SK-N-MC (cell line): ENCODE results near the gene TSPAN17.

Source experiments
- EZH2 ChIP-seq: fragments of 200-600 bp; sonication (generic); IDR thresholded peaks from one replicate; pipeline ENCODE4 v1.6.1; 2017; ENCODE audit warnings: antibody characterized with exemption
- FOXP2 ChIP-seq: optimal IDR thresholded peaks from 2 replicates; pipeline ENCODE3; 2011; ENCODE audit warnings: mild to moderate bottlenecking, moderate library complexity; ENCODE audit not compliant: insufficient read depth; ENCODE audit errors: extremely low read length, control extremely low read depth
- POLR2AphosphoS5 ChIP-seq: IDR thresholded peaks from 2 replicates; pipeline ENCODE4 v1.6.1; 2012; ENCODE audit warnings: mild to moderate bottlenecking, low read depth, low read length, borderline replicate concordance

DNA sequence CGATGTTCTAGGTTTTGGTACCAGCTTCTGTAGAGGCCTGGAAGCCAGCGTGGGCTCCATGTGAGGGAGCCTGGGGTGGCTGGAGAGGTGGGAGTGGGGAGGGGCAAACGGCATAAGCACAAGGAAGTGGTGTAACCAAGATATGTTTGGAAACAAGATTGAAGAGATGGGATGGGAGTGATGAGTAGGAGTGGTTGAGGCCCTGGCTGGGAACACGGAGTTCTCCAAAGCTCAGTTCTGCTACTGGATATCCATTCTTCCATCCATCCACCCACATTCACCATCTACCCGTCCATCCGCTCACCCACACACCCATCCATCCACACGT, 12.2 kb downstream of the TSPAN17 start:
- no peak for TF ChIP-seq POLR2AphosphoS5
- no peak for TF ChIP-seq FOXP2
- TF ChIP-seq EZH2, result no peak
